T-helper 9 cell (primary cell): Measurements from ENCODE around the gene NDUFA13.

Source experiments
- DNase-seq: peaks from one replicate; pipeline ENCODE4 v3.0.0-alpha.2; 2020

The NDUFA13 gene

DNA sequence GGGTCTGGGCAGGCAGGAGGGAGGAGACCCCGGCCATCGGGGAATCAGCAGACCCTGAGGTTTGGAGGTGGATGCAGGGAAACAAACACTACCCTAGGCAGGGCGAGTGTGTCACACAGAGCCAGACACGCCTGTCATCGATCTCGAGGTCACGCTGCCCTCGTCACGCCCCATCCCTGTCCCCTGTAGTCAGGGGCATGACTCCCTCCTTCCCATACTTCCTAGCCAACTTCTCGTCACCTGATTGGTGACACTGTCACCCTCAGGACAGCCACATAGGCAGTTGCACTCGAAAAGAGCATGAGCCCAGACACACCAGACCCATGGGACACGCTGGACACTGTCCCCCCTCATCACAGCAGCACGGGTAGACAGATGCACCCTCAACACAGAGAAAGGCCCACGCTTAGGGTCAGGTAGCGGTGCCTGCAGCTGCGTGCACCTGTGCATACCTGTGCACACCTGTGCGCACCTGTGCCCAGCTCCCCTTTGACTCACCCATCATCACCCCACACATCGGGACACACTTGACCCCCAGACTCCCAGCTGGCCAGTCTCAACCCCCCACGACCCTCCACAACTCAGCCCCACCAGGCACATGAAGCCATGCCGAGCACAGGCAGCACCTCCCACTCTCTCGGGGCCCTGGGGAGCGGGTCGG lies 33.9 kb downstream of the NDUFA13 start:
- no peak for DNase-seq

DNA sequence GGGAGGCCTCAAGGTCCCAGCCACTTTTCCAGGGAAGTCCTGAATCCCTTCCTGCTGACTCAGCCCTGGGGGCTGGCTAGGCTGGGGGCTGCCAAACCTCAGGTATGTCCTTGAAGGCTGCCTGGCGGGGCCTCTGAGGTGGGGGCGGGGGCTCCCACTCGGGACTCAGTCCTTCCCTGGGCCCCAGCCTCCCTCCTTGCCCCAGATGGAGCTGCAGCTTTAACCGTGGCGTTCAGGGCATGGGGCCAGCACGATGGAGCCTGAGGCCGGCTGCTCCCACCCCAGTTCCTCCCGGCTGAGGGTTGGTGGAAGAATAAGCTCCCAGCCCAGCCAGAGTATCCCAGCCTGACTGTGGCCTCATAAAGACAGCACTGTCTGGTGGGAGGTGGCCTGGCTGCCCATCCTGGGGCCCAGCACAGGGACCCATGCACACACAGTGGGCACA lies 34.5 kb downstream of the NDUFA13 start:
- DNase-seq = no peak

DNA sequence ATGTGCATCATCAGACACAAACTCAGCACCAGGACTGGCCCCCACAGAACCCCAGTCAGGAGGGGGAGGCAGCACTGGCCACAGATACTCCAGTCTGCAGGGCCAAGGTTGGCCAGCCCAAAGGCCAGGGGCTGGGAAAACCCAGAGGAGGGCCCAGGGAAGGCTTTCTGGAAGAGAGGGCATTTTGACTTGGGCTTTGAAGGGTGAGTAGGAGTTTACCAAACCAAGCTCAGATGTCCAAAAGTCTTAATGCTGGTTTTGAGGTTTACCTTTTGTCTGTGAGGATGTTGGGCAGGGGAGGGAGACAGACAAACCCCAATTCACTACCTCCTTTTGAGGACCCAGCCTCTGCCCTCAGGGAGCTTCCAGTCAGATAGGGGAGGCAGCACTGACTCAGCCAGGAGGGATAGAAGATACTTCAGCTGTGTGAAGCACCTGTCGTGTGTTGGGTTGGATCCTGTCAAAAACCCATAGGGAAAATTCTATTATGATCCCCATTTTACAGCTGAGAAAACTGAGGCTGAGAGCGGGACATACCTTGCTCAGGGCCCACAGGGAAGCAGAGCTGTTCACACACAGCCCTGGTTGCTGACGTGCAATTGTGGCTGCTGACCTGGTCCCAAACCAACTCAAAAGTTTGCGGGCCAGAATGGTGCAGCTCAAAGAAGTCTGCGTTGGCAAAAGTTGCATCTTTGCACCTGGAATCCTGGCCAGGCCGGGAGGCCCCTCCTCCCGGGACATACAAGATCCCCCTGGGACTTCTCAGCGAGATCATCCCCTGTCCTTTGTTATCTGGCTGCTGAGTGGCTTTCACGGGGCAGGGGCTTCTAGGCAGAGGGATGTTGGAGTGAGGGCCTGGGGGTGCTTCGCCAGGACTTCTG lies 35.2 kb downstream of the NDUFA13 start:
- no peak for DNase-seq

DNA sequence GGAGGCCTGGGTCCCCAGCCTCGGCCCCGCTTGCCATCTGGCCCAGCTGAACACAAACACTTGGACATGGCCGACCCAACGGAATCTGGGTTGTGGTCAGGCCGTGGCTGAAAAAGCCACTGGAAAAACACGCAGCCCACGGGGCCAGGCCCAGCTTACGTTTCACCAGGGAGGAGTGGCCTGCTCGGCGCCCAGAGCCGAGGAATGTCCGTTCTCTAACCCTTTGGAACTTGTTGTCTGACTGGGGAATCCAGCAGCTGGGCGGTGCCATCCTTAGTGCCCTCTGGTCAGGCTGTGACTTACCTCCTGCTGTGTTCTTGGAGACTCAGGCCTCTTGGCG lies 35.8 kb downstream of the NDUFA13 start:
- no peak for DNase-seq

DNA sequence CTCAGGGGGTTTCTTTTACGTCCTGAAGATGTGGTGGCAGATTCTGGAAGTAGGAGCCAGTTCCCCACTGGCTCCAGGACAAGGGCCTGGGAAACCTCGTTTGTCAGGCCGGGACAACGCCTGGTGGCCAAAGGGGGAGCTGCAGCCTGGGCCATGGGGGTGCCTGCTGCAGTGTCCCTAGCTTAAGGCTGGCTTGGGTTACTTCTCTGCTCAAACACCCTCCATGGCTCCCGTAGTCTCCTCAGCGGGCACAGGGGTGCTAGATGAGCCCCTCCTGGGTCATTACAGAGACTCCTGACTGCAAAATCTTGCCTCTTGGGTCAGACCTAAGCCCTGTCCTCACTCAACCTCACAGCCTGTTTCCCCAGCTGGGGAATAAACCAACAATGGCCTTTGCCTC lies 36.8 kb downstream of the NDUFA13 start:
- DNase-seq = no peak

DNA sequence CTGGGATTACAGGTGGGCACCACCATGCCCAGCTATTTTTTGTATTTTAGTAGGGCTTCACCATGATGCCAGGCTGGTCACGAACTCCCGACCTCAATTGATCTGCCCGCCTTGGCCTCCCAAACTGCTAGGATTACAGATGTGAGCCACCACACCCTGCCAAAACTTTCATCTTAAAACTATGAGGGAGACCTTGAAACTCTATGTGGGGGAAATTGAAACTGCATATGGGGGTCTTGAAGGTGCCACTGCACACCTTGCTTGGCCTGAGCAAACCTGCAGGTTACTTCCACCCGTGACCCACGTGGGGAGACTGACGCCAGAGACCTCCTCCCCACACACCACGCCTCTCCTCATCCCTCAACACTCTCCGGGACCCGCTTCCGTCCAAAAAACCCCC lies 37.6 kb downstream of the NDUFA13 start:
- no peak for DNase-seq

DNA sequence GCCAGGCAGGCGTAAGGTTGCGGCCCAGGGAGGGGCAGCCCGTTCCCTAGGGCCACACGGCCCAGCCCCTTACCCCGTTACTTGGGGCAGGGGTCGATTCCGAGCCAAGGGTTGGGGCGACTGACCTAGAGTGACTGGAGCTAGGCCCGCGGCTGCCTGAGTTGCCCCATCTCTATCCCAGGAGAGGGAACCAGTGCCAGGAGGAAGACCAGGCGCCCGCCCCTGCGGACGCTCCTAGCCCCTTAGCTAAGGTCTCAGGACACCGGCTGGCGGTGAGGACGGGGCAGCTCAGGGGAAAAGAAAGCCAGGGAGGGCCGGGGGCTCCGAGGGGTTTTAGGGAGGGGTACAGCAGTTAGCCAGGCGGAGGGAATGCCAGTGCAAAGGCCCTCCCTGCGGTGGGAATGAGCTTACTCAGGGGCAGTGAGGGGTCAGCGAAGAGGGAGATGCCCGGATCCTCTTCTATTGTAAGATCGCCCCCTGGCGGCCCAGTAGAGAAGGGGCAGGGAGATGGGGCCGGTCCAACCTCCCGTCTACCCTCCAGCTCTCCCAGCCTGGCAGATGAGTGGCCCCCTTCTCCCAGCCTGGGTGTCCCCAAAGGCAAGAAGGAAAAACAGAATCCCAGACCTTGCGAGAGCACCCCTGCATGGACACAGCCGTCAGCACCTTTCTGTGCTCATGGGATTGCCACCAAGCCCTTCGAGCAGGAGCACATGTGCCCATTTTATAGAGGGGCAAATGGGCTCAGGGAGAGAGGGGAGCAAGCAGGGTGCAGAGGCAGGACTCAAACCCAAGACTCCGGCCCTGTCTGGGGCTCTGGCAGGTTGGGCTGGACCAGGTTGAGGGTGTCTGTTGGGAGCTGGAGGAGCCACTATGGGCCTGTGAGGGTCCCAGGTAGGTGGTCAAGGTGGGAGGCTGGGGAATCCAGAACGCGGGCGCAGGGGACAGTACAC lies 38.3 kb downstream of the NDUFA13 start:
- peak; percentile 60 for DNase-seq

DNA sequence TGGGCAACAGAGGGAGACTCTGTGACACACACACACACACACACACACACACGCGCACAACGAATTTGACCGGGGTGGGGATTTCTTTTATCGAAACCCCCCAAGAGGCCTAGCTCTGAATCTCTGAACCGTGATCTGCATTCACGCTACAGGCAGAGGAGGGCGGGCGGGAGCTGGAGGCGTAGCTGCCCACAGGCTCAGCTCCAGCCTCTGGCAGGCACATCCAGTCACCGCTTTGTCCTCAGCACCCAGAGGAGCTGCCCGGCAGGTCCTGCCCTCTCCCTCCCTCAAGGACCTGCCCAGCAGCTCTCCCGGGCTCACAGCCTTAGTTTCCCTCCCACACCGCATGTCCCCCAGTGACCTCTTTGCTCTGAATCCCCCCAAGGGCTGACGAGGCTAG lies 42.0 kb downstream of the NDUFA13 start:
- no peak for DNase-seq

DNA sequence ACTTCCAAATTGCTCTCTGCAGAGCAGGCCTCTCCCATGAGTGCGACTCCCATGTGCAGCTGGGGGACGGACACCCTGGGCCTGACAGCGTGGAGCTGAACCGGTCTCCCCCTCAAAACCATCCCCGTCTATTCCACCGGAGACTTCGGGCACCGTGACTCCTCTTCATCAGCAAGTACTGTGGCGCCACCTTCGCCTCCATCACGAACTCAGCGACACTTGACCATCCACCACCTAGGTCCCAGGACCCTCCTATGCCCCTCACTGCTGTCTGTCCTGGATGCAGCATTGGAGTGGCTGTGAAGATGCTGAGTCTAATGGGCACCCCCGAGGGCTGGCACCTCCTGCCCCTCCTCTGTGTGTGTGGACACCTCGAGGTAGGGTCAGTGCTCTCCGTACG lies 42.6 kb downstream of the NDUFA13 start:
- no peak for DNase-seq

DNA sequence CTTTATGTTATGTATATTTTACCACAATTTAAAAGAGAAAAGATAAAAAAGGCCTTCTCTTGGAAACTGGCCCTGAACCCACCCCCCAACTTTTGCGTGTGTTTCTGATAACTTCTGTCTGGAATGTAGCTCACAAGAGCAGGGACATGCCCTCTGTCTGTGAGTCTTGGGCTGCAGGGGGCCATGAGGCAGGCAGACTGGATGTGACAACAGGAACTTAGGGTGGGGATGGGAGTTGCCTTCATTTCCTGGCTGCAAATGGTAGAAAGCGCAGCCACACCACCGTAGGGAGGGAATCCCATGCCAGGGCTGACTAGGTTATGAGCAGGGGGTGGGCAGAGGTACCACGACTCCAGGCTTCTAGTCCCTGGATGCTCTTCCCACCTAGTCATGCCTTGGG lies 43.9 kb downstream of the NDUFA13 start:
- no peak for DNase-seq

DNA sequence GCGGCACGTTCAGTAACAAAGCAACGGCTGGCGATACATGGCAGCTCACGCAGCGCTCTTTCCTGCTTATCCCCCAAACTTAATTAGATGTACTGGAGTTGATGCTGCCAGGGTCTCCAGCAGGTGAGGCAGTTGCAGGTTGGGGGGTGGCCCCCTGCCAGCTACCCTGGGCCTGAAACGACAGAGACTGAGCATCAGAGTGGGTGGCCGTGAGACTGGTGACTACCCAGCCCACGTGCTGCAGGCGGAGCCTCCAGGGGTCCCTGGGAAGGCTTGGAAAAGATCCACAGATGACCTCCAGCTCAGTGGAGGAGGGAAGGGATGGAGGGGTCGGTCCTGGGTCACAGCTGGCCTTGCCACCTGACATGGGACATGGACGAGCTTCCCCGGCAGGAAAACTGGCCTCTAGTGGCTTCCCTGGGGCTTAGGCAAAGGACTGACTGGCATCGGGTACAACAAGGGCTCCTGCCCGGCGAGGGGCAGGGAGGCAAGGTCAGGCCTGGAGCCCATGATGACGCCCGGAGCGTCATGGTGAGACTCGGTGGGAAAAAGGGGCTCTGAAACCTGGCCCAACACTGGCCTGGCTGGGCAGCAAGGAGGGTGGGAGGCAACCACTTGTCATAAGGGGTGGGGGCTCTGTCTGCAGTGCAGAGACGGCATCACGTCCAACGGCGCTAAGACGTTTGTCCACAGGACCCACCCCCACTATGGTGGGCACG lies 46.1 kb downstream of the NDUFA13 start:
- no peak for DNase-seq

DNA sequence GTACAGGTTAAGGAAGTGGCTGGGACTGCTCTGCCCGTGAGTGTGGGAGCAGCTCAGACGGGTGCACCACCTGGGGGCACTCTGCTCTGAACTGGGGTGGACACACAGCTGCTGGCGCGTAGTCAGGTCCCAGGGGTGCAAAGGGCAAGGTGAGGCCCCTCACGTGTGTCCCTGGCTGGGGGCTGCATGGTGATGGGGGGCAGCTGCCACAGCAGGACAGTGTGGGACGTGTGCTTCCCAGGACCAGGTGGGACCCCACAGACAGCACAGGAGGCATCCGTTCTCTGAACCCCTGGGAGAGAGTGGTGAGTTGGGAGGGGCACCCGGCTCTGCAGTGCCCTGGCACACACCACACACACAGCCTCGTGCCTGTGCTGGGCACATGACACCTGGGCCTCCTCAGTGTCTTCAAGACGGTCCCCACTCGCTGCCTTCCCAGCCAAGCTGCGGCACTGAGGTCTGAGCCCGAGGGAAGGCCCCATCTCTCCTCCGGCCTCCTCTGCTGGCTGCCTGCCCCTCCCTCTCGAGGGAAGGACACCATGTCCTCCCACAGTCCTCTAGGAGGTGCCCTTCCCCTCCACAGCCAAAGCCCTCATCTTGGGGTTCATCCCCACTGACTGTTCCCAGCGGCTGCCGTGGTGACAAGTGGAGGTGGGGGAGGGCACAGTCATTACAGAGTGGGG lies 46.8 kb downstream of the NDUFA13 start:
- no peak for DNase-seq

DNA sequence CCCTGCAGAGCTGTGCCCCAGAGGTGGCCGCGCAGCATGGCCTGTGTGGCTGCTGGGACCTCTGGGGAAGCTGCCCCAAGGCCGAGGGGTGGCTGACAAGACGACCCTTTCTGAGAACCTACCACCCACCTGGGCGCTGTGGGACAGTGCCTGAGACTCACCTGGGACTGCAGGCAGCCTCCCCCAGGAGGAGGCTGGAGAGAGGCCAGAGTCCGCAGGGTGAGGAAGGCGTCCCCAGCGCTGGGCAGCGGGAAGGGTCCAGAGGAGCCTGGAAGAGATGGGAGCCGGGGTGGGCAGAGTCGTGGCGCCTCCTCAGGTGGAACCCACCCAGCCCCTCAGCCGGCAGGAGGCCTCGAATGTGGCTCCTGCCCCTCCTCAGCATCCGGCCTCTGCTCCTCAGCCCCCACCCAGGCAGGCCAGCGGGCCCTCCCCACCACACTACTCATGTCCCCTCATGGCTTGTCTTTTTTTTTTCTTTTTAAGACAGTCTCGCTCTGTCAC lies 47.4 kb downstream of the NDUFA13 start:
- DNase-seq = no peak

DNA sequence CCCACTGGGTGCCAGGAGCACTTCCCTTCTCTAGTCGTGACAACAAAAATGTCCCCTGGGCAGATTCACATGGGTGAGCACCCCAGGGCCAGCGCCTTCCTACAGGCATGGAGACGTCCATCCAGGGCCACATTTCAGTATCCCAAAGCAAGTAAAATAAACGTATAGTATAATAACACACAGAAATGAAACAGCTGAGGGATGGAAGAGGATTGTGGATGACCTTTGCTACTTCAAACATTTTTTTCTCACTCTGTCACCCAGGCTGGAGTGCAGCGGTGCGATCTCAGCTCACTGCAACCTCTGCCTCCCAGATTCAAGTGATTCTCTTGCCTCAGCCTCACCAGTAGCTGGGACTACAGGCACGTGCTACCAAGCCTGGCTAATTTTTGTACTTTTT lies 50.3 kb downstream of the NDUFA13 start:
- no peak for DNase-seq

DNA sequence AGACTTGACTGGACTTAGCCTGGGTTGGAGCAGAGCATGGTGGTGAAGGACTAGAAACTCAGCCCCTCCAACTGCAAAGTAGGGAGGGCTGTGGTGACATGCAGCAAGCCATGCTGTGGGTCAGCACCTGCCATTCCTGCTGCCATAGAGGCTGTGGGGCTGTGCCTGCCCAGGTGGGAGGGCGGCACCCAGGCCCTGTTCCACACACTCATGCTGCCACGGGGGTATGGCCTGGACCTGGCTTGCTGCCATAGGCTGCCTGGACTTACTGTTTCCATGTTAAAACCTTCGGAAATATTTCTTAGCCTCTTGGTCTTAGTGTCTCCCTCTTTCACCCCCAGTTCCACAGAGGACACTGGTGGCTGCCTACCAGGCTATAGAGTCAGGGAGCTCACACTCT lies 51.4 kb downstream of the NDUFA13 start:
- DNase-seq = no peak

DNA sequence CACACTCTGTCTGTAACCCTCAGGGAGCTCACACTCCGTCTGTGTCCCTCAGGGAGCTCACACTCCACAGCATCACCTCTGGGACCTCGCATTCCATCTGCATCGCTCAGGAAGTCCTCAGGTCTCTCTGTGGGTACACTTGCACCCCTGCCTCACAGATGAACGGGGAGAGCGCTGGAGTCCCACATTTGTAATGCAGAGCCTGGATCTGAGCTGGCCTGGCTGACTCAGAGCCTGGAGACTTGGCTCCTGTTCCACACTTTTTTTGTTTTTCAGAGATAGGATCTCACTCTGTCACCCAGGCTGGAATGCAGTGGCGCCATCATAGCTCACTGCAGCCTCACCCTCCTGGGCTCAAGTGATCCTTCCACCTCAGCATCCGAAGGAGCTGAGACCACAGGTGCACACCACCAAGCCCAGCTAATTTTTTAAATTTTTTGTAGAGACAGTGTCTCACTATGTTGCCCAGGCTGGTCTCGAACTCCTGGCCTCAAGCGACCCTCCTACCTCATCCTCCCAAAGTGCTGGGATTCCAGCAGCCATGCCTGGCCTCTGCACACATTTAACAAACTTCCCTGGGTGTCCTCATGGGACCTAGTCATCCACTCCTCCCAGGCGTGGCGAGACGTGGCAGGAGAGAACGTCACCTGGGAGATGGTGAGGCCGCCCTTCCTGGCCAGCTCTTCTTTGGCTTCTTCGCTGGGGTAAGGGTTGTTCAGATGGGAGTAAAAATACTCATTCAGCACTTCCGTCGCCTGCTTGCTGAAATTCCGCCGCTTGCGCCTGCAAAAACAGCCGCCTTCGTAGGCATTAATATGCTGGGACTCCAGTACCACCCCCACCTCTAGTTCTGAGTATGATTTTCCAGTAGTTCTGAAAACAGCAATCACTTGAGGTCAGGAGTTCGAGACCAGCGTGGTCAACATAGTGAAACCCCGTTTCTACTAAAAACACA lies 53.1 kb downstream of the NDUFA13 start:
- DNase-seq = no peak

DNA sequence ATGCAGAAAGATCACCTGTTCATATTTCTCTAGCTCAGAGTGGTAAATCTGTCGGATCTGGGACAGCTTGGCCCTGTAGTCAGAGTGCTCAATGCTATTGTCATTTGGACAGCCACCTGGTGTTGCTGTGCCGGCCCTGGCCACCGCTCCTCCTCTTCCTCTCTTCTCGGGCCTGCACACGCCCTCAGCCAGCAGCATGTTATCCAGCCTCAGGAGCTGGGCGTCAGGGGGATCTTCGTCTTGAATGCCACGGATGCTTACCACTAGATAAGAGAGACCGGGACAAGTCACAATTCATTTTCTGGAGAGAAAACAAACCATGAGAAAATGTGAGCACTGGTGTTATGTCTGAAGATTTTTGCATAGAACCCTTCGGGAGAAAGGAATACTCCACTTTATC lies 54.5 kb downstream of the NDUFA13 start:
- no peak for DNase-seq

DNA sequence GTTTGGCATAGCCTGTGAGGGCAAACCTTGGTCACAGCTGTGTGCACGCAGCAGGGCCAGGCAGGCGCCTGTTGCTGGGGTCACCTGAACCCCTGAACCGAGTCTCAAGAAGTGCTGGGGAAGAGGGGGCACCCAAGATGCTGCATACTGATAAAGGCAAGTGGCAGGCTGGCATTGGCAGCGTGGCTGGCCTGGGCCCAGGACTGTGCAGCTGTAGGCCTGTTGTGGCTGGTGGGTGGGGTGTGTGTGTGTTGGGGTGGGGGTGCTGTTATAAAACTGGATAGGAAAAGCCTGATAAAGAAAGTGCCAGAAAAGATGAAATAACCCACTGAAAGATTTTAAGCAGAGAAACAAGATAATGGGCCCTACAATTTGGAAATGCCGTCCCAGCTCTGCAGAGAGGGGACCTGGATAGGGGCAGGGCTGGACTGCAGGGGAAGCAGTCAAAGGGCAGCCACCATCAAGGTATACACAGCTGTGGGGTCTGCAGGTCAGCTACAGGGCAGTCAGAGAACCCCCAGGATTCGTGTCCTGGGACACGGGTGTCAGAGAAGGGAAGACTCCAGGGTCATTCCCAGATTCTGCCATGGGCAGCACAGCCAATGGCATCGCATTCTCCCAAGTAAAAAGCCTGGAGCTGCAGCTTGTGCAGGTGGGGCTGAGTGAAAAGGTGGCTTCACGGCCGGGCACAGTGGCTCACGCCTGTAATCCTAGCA lies 55.2 kb downstream of the NDUFA13 start:
- DNase-seq = no peak

DNA sequence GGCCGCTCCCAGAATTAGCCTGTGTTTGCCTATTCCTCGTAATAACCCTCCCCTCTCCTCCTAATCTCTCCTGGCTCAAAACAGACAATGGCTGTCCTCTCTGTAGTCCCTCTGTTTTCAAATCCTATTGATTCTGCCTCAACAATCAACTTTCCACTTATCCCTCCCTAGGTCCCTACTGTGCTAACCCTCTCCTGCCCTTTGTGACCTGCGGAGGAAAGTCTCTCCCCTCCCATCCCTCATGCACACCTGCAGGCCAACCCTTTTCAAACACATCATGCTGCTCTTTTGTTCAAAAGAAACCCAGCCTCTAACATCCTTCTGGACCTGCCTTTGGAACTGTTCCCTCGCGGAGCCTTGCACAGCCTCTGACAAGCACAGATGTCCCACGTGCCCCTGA lies 59.4 kb downstream of the NDUFA13 start:
- DNase-seq = no peak
